H54 (cell line): Measurements from ENCODE around the gene MACROD1.
A peak's percentile ranks its signal among the peaks of the same experiment; 100 is the strongest.

ENCODE experiments used
- DNase-seq: peaks from one replicate; pipeline ENCODE4 v3.0.0; 2011; ENCODE audit warnings: low spot score, mixed read lengths; ENCODE audit not compliant: insufficient read length
- FAIRE-seq: peaks from 3 replicates; lab custom pipeline; 2011; peaks lifted over from hg19 to GRCh38; lab: Jason Lieb, UNC
- POLR2A ChIP-seq: IDR thresholded peaks from 2 replicates; pipeline ENCODE4 v1.6.1; 2011; ENCODE audit warnings: low read depth, mild to moderate bottlenecking, low read length

The MACROD1 gene

DNA sequence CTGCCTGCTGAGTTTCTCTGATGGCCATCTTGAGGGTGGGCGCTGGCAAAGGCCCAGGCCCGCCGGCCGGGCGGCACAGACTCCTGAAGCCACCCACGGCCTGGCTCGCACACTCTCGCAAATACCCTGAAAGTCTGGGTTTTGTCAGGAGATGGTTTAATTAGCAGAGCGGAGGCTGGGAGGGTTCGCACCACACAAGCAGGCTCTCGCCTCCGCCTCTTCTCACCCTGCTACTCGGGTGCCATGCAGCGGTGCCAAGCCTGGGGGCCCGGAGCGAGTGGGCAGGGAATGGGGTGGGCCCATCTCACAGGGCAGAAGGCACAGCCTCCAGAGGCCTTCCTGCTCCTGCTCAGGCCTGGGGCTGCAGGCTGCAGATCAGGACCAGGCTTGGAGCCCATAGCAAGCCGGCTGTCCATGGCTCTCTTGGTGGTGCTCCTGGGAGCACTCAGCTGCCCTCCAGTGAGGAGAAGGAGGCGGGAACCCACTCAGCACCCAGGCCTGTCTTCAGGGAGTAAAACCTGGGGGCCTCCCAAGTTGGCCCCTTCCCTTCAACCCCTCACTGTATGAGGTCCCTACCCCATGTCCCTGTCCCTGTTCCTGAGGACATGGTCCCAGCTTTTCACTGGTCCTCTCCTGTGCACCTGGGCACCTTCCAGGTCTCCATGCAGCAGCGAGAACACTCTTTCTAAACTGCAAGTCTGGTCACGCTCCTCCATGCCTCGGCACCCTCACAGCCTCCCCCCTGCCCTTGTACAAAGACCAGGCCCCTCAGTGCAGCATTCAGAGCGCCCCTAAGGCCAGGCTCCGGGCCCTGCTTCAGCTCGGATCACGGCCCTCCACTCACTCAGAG, 68.2 kb downstream of the MACROD1 start:
- FAIRE-seq: no peak
- TF ChIP-seq POLR2A: no peak
- no peak for DNase-seq

DNA sequence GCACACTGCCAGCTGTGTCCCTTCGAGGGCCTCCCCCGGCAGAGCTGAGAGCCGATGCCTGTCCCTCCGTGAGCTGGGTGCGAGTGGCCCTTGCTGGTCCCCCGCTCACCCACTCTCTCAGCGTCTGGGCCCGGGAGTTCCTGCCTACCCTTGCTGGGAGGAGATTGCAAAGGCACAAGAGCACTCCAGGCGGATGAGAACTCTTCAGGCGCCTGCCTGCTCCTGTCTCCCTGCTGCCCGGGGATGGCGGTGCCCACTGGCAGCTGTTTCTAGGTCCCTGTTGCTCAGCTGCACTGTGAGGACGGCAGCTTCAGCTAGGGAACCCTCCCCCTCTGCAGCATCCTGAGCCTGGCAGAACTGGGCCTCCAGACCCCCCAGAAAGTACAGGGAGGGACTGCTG, 69.1 kb downstream of the MACROD1 start:
- DNase-seq (no peak), FAIRE-seq (no peak)
- no peak for TF ChIP-seq POLR2A

DNA sequence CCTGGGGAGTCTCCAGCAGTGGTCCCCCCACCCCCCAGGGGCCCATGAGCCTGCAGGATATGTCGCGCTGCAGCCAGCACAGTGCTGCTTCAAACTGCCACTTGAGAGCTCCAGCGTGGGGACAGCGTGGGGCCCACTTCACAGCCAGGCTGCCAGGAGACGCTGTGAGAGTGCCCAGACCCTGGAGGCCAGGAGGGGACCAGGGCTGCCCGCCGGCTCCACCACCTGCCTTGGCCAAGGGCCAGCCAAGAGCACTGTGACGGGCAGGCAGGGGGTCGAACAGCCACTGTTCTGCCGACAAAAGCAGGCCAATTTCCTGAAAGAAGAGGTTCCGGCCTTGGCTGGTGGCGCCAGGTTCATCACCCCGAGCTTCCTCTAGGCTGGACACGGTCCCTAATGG, 70.0 kb downstream of the MACROD1 start:
- DNase-seq (no peak), FAIRE-seq (no peak)
- TF ChIP-seq POLR2A: no peak

DNA sequence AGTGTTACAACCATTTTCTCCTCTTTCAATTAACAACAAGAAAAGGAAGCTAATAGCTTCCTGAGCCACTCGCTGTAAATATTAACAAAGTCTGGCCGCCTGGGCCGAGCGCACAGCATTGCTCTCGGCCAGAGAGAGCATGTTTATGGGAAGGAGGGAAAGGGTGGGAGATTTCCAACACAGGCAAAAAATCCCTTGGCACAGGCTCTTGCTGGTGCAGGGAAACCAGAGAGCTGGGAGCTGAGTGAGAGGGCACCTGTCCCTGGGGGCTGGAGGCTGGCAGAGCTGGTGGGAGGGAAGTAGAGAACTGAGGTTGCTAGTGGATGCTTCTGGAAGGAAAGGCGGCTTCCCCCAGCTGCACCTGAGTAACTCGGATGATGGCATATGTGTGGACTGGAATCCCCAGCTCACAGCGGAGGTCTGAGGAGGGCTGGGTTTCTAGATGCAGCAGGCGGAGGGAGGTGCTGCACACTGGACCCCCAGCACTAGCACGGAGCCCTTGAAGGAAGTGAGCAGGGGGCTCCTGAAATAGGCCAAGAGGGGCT, 70.6 kb downstream of the MACROD1 start:
- FAIRE-seq (no peak), DNase-seq (no peak)
- no peak for TF ChIP-seq POLR2A

DNA sequence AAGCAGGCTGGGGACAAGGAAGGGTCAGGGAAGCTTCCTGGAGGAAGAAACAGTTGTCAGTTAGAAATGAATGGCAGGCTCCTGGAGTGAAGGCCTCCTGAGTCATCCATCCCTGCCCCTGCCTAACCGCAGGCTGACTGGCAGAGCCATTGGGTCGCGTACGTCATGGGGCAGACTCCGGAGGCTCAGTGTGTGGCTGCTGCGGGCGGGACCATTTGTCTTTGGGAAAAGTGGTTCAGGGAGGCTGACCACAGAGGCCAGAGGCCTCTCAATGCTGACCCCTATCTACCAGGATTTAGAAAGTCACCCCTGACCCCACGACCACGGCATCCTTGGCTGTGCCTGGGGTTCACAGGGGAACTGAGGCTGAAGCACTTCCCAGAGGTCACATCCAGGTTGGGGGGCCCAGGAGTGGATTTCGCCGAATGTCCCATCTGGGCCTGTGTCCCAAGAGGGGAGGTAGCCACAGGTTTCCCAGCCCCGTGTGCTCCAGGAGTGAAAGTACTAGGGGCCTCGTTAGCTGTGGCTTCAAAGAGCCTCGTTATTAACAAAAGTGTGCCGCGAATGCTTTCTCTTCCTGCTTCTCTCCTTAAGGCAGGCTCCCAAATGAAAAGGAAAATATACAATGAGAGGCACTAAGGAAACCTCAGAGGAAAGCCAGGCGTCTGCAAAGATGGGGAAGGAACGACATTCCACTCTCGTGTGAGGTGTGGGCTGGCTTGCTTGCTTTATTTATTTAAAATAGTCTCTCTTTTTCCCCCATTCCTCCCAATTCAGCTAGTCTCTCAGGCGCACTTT, 71.3 kb downstream of the MACROD1 start:
- peak; percentile 99 for DNase-seq
- no peak for TF ChIP-seq POLR2A
- FAIRE-seq: peak; percentile 38

DNA sequence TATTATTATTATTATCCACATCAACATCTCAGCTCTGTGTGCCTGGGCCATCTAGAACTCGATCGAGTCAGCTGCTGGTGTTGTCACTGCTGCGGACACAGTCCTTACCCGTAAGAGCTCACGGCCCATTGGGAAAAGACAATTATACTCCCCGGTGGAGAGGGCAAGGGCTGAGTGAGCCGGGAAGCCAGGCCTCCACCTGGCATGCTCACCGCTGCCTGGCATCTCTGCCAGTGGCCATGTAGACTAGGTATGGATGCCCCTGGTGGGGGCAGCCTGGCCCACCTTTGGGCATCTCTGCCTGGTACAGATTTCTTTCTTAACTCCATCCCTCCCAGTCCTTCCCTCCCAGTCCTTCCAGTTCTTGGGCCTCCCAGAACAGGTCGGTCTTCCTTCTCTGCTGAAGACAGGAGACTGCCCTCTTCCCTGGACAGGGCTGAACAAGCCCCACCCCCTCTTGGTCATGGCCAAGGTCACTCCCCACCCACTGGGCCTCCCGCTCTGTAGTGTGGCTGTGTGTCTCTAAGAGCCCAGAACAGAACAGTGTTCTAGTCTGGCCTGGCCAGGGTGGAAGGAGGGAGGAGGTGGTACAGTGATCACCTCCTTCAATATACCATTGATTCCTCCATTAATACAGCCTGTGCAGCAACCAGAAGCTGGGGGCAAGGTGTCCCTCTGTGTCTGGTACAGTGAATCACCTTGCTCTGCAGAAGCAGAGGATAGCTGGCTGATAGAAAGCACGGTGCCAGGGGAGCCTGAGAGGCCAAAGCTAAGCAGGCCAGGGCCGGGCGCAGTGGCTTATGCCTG, 72.5 kb downstream of the MACROD1 start:
- TF ChIP-seq POLR2A: no peak
- DNase-seq (no peak), FAIRE-seq (no peak)

DNA sequence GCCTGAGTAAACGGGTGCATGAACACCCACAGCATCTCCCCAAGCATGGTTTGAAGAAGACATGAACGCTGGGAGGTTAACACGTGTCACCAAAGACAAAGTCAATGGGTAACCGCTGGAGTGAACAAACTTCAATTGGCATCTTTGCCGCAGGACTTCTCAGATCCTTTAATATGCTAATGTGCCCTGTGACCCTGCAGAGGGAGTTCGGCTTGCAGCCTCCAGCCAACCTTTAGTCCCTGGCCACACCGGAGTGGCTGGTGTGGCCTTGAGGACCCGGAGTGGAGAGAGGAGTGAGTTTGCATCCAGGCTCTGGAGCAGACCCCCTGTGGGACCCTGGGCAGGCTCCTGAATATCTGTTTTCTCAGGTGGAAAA, 73.2 kb downstream of the MACROD1 start:
- TF ChIP-seq POLR2A: no peak
- DNase-seq (no peak), FAIRE-seq (no peak)

DNA sequence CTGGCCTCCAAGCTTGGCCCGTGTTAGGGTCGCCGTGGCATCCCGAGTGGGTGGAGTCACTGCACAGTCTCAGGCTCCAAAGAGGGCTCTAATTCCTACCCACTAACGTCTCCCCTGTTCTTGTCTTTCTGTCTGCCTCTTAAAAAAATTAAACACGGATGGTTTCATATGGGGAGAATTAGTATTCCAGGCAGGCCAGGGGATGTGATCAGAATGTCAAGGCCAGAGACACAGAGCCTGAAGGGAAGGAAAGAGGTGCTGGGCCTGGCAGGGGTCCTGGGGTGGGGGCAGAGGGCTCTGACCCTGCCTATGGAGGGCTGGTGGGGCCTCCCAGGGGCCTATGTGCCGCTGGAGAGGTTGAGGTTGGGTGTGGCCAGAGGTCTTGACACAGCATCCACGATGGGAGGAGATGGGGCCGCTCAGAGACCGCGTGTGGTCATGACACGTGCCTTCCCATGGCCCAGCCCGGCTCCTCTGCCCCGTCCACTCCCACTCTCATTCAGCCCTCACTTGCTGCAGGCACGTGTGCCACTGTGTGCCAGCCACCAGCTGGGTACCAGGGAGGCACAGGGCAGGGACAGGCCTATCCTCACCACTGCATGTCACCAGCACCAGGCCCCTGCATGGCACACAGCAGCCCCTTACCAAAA, 73.7 kb downstream of the MACROD1 start:
- FAIRE-seq (no peak), DNase-seq (no peak)
- TF ChIP-seq POLR2A: no peak

DNA sequence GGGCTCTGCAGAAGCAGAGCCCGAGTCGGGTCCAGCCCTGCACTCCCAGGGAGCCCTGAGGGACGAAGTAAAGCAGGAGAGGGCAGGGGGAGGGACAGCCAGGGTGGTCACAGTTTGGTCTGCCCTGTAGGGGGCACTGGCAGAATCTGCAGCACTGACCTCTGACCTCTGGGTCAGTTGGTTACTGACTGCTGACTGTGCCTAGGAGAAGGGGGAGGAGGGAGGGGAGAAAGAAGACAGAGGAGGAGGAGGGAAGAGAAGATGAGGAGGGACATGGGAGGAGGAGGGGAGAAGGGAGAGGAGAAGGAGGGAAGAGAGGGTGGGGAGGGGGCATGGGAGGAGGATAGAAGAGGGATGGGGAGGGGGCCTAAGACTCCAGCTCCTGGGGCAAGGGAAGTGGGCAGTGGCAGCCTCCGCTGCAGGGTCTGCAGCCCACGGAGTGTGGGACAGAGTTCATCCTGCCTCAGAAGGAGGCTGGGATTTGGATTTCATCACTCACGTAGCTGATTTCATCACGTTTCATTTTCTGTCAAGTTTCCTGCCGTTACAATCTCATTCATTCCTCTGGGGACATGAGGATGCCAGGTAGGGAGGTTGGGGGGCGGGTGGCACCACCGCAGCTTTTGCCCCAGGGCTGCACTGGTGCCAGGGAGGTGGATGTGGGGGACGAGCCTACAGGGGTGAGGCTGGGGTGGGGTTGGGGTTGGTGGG, 75.0 kb downstream of the MACROD1 start:
- FAIRE-seq: no peak
- DNase-seq: no peak
- TF ChIP-seq POLR2A: no peak

DNA sequence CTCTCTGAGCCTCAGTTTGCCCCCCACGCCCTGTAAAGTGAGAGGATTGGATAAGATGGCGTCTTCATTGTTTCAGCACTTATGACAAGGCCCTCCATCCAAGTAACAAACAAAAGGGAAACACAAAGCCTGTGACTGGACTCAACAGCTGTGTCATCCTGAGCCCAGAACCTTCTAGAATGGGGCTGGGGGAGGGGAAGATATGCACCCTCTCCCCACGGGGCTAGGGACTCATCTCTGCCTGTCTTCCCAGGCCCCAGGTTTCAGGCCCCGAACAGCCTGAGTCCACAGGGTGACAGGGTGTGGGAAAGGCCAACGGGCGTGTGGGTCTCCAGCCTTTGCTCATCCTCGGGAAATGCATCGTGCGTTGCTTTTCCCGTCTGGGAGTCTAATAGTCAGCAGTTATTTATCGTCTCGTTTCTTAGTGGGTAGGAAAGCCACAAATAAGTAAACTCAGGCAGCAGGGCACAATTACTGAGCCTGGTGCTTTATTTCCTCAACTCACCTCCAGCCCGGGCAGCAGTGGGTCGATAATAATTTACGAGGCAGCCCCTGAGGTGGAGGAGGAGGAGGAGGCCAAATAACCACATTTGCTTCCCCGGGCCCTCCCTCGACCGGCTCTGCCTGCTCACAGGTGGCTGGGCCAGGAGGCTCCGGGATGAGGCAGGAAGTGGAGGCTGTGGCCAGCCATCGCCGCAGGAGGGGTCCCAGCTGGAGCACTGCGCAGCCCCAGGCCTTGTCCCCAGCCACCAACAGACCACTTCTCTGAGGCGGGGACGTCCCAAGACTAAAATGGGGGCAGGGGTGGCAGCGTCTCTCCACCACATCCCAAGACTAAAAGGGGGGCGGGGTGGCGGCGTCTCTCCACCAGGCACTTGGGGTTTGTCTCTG, 75.8 kb downstream of the MACROD1 start:
- FAIRE-seq (no peak), DNase-seq (no peak)
- no peak for TF ChIP-seq POLR2A

DNA sequence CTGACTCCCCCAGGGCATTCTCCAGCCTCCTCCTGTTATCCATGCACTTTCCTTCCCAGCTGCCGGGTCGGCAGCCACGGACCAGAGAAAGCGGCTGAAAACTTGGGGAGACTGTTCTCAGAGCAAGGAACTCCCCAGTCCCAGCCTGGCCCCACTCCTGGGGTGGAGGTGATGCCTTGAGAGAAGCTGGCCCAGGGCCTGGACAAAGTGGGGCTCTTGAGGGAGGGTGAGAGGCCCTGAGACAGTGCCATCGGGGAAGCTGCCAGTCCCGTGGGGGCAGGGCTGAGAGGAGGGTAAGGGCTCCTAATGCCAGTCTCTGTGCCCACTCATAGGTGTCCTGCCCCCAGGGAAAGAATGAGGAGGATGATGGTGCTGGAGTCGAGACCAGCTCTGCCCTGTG, 76.4 kb downstream of the MACROD1 start:
- DNase-seq (no peak), FAIRE-seq (no peak)
- no peak for TF ChIP-seq POLR2A

DNA sequence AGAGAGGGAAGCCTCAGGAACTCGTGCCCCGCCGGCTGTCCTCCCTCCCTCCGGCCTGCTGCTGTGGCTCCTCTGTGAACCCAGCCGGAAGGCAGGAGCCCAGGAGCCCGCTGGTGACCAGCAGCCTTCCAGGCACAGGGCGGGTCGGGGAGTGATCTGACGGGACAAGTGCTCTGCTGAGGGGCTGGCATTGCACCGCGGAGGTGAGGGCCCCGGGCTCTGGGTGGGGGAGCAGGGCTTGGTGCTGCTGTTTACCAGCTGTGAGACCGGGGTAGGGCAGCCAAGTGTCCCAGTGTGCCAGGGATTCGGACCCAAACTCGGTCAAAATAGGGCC, 76.9 kb downstream of the MACROD1 start:
- DNase-seq (no peak), FAIRE-seq (no peak)
- no peak for TF ChIP-seq POLR2A
